Purkinje cell (primary cell): Measurements from ENCODE around the gene FBXO2. TPM values are rescaled to one million over a fixed set of nuclear protein-coding genes. Genes with fewer than 3 reads are reported as not detected.

ENCODE experiments used
- polyA plus RNA-seq: library from polyadenylated mRNA; unstranded; fragments of >200 nt; fragmentation: Nextera tagmentation; gene quantifications from 2 replicates; pipeline ENCODE4 v1.2.1, GENCODE V29; 2014

The FBXO2 gene
- polyA plus RNA-seq = 19.1 and 20.4 TPM in 2 replicates

DNA sequence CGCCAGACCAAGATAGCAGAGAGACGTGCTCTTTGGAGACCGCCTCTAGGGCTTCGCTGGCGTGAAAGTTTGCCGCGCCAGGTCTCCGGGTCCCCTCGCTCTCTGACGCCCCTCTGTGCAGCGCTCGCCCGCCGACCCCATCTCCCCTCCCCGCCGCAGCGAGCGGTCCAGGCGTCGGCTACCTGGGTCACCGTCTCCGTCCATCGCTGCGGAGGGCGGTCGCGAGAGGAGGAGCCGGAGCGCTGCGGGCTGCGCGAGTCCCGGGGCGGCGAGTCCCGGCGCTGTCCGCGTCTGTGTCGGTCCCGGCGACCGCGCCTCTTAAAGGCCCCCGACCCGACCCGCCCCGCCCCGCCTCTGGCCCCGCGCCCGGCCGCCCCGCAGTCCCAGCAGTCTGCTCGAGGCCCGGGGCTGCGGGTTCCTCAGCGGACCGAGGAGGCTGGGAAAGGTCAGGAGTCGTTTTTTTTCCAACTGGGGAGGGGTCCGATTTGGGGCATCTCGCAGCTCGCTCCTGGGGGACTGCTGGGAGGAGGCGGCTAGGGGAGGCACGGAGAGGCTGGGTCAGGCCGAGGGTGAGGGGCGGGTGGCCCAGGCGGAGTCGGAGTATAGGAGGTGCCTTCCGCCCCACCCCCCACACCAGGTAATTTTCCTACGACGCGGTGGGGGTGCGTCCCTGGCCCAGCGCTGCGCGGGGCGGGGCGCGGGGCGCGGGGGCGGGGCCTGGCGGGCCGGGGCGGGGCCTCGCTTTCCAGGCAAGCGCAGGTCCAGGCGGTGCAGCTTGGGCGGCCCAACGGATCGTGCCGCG, at the start of gene FBXO2, which contains the start of gene FBXO44:
Gene FBXO2, minus strand, starts transcription at position 293 of the 802 bp plus-strand sequence. Its CDS starts 89 bp downstream, at position 204.
Gene FBXO44, plus strand, starts transcription at position 741 of the 802 bp plus-strand sequence. CDS start 959 bp downstream, outside the sequence.

DNA sequence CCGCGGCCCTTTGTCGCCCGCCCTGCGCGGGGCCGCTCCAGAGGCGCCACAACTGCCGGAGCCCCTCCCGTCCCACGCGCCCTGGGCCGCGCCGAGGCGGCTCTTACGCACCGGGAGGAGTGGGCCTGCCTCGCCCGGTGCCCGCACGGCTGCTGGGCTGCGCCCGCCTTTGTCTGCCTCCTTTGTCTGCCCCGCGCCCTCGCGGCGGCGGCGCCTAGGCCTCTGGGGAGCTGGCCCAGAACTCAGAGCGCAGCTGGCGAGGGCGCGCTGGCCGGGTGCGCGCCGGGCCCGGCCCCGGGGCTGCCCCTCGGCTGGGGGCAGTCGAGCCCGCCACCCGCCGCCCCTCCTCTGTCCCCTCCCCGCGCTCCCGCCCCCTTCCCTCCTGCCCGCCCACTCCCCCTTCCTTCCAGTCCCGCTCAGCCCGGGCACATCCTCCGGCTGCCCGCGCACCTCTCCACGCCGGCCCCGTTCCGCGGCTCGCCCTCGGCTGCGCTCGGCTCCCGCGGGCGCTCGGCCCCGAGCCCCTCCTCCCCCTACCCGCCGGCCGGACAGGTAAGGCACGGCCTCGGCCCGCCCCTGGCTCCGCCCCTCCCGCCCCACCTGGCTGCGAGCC, 37.2 kb upstream of the FBXO2 start, which contains the start of gene DRAXIN:
Gene DRAXIN, plus strand, starts transcription at position 409 of the 613 bp plus-strand sequence. CDS start 14,549 bp downstream, outside the sequence.

GRCh38 chr1:11681071-11681771, 27.0 kb upstream of the FBXO2 start, which contains the start of gene MAD2L2:
Gene MAD2L2, minus strand, starts transcription at chr1:11681148. Its CDS starts 547 bp downstream, at chr1:11680601.

Other genes with a start within 250 kb of the FBXO2 start
- gene DISP3, start 175.3 kb downstream of the FBXO2 start, polyA plus RNA-seq = not detected in 2 replicates
- gene FBXO44, start 448 bp upstream of the FBXO2 start, polyA plus RNA-seq = 11.0 and 17.4 TPM in 2 replicates
- 2.0 and 2.2 TPM in 2 replicates for gene FBXO6, start 9.8 kb upstream of the FBXO2 start, polyA plus RNA-seq
- gene MAD2L2, start 26.7 kb upstream of the FBXO2 start, polyA plus RNA-seq = 6.3 and 13.7 TPM in 2 replicates
- not detected in 2 replicates for gene DRAXIN, start 37.3 kb upstream of the FBXO2 start, polyA plus RNA-seq
- 1.8 and 1.9 TPM in 2 replicates for gene AGTRAP, start 81.7 kb upstream of the FBXO2 start, polyA plus RNA-seq
- not detected in 2 replicates for gene C1orf167, start 107.8 kb upstream of the FBXO2 start, polyA plus RNA-seq
- 0.34 and 0.98 TPM in 2 replicates for gene MTHFR, start 151.5 kb upstream of the FBXO2 start, polyA plus RNA-seq
- 10.5 and 11.9 TPM in 2 replicates for gene CLCN6, start 151.8 kb upstream of the FBXO2 start, polyA plus RNA-seq
- 1.8 TPM in 1 of 2 replicates, not detected in the other for gene NPPA, start 193.4 kb upstream of the FBXO2 start, polyA plus RNA-seq
- 1.8 TPM in 1 of 2 replicates, not detected in the other for gene NPPB, start 204.5 kb upstream of the FBXO2 start, polyA plus RNA-seq